HEK293T (cell line): Measurements from ENCODE around the gene CREB5.

Experiments used
- BHLHE40 ChIP-seq: fragments of 450-650 bp; IDR thresholded peaks from 2 replicates; pipeline ENCODE4 v1.6.1; 2016; ENCODE audit warnings: mild to moderate bottlenecking, moderate library complexity, borderline replicate concordance
- FOXK2 ChIP-seq: fragments of 450-650 bp; IDR thresholded peaks from 2 replicates; pipeline ENCODE4 v1.6.1; 2016; ENCODE audit warnings: mild to moderate bottlenecking
- FOXM1 ChIP-seq: fragments of 450-650 bp; IDR thresholded peaks from 2 replicates; pipeline ENCODE4 v1.6.1; 2017; ENCODE audit warnings: mild to moderate bottlenecking, borderline replicate concordance
- SUZ12 ChIP-seq: fragments of 450-650 bp; IDR thresholded peaks from 2 replicates; pipeline ENCODE4 v1.6.1; 2016; ENCODE audit warnings: mild to moderate bottlenecking

DNA sequence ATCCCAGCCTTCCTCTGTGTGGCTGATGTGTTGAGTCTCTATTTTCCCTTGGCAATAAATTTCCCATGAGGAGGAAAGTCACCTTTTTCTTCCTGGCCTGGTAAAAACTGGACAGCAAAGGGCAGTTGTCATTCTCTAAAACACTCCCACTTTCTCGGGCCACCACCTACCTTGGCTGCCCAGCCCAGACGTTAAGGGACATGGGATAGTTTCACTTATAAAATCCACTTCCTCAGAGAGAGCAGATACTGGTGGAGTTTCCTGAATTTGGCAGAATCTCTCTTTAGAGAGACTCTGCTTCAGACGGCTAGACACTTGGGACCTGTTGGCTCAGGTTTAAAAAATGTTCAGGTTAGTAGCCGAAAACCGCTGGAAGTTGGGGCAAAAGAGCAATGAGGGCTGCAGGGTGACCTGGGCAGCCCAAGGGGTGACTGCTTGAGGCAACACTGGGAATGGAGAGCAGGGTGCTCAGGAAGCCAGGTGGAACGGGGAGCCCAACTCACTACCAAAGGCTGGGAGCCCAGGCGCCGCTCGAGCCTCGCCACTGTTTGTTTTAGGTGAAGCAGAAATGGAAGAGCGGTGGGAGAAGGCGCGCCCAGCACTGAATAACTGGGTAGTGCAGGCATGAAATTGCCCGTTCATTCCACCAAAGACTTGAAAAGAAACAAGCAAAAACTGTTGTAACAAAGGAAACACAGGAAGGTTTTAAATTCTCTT is 359.7 kb downstream of the CREB5 start:
- TF ChIP-seq FOXK2 (no peak), FOXM1 (no peak), SUZ12 (no peak), BHLHE40 (no peak)
